ENCODE results near the gene LSP1.

DNA sequence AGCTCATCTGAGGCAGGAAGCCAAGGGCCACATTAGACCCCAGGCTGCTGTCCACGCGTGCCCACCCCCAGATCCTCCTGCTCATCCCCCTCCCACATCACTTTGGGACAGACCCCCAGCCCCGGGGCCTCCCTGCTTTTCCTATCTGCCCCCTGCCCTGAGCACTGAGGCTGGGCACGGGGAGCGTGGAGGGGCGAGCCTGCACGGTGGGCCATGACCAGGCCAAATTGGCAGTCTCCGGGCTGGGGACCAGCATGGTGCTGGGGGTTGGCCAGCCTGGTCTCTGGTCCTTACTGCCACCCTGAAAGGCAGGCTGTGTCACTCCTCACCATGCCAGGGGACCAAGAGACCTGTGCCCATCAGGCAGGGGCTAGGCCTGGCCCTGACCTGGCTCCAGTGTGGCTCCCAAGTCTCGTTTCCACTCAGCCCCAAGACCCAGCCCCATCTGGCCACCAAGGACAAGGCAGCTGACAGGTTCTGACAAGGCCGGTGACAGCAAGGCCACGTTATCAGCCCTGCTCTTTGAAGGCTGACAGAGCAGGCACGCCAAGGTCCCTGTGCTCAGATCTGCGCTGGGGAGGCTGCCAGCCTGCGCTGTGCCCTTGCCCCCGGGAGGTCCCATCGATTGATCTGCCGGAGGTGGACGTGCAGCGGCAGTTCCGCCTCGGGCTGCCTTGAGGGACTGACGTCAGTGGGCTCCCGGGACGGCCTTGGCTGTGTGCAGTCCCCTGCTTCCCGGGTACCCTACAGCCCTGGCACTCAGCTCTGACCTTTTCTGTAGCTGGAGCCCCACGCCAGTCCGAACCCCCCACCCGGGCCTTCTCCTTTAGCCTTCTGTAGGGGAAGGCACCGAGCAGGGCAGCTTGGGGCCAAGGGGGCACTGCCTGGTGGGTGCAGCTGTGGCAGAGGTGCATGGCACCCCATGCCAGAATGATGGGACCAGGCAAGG lies 10.5 kb upstream of the LSP1 start:
- TF ChIP-seq, protein P1, sequence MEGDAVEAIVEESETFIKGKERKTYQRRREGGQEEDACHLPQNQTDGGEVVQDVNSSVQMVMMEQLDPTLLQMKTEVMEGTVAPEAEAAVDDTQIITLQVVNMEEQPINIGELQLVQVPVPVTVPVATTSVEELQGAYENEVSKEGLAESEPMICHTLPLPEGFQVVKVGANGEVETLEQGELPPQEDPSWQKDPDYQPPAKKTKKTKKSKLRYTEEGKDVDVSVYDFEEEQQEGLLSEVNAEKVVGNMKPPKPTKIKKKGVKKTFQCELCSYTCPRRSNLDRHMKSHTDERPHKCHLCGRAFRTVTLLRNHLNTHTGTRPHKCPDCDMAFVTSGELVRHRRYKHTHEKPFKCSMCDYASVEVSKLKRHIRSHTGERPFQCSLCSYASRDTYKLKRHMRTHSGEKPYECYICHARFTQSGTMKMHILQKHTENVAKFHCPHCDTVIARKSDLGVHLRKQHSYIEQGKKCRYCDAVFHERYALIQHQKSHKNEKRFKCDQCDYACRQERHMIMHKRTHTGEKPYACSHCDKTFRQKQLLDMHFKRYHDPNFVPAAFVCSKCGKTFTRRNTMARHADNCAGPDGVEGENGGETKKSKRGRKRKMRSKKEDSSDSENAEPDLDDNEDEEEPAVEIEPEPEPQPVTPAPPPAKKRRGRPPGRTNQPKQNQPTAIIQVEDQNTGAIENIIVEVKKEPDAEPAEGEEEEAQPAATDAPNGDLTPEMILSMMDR (conservative IDR thresholded peaks at IDR 0.05; ENCODE audit: low read depth, low read length), result no peak
- TF ChIP-seq RFX5 (IDR thresholded peaks at IDR 0.05; ENCODE audit: low read depth, low read length) (no peak), SMC3 (IDR thresholded peaks at IDR 0.05; ENCODE audit: low read depth, low read length) (no peak), POLR2A (IDR thresholded peaks at IDR 0.05; ENCODE audit: low read depth, low read length) (no peak), CEBPB (IDR thresholded peaks at IDR 0.05; ENCODE audit: low read depth, low read length) (no peak), RAD21 (IDR thresholded peaks at IDR 0.05; ENCODE audit: low read length) (no peak), RCOR1 (IDR thresholded peaks at IDR 0.05; ENCODE audit: insufficient replicate concordance, low read length) (no peak)
